Adipose tissue (tissue), 3 donors: Measurements from ENCODE around the gene LRRC10. TPM values are rescaled to one million over a fixed set of nuclear protein-coding genes. Genes with fewer than 3 reads are reported as not detected.

Experiments
- H3K27ac ChIP-seq: one replicate; pipeline ENCODE4 v1.5.1; 2013; ENCODE audit warnings: low read depth, low read length
- WGBS, 3 donors: extraction: QIAGEN DNeasy Blood & Tissue Kit; methylation state at CpG; one replicate each; pipeline ENCODE4 v1.1.7; 2013; 5-methylcytosine and 5-hydroxymethylcytosine counted together
- polyA plus RNA-seq, 3 donors: library from polyadenylated mRNA; stranded (reverse); fragments of 200-250 nt; gene quantifications; one replicate each; pipeline ENCODE4 v1.2.3, GENCODE V29; 2013
- donor health status: healthy with polysubstance abuse.
- donor health status: Bipolar disorder and iron deficiency.
- donor health status: healthy.

LRRC10 gene
- polyA plus RNA-seq, 3 donors: not detected

- H3K27ac ChIP-seq: no peak overlapping the region
Observed at GRCh38 chr12:69583203-69583602, 27.5 kb downstream of the LRRC10 start.

- no peak overlapping the region for H3K27ac ChIP-seq
- WGBS, 3 donors: 97 to 100% (median 100%) methylated on average over 1 of the region's 1 CpG
Observed at GRCh38 chr12:69580074-69580473, 30.6 kb downstream of the LRRC10 start.

DNA sequence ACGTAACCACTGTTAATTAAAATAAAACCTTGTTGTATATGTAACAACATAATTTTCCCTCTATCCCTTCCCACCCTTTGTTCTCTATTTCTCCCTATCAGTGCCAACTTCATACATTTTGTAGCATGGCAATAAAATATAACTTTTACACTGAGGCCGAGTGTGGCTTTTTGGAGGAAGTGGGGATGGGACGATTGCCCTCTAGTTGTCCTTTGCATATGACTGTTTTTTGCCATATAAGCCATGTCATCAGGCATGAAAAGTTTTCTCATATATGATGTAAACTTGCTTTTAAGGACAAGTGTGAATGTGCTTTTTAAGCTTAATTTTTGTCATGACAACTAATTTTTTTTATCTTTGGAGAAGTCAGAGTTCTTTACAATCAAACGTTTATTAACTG is 31.7 kb downstream of the LRRC10 start:
- 75 to 88% (median 81%) methylated on average over 4 of the region's 4 CpGs for WGBS, 3 donors
- no peak overlapping the region for H3K27ac ChIP-seq

GRCh38 chr12:69578283-69578682 is 32.4 kb downstream of the LRRC10 start:
- 72 to 83% (median 77%) methylated on average over 2 of the region's 2 CpGs for WGBS, 3 donors
- no peak overlapping the region for H3K27ac ChIP-seq

- H3K27ac ChIP-seq: no peak overlapping the region
- WGBS, 3 donors: 93 to 96% (median 95%) methylated on average over 3 of the region's 3 CpGs
Observed at GRCh38 chr12:69575346-69575745, 35.4 kb downstream of the LRRC10 start.

DNA sequence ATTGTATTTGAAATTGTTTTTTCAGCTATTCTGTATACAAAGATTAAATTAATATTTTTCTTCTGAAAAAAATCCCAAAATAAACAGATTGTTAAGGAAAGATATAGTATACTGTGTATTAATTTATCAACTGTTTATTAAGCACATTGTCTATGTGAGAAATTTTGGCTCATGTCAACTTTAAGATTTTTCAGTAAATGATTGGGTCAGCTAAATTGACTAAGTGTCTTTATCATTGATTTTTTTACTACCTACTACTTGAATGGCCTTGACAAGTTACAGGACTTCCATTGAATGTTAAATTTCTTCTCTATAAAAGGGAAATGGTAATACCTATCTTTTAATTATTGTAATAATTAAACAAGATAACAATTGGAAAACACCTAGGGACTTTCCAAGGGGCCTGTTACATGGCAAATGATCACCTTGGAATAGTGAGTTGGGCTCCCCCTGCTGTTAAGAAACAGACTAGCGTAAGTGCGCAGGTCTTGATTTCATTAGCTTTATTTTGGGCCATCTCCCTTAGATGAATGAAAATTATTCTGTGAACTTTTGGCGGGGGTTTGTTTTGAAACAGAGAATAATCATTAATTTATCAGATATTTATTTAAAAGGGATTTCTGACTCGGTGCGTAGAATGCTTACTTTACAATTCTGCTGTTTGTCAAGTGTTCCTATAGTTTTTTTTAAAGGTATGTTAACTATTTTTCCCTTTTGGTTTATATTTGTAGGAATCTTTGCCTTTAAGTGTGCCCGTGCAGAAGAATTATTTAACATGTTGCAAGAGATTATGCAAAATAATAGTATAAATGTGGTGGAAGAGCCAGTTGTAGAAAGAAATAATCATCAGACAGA is 39.9 kb downstream of the LRRC10 start:
- no peak overlapping the region for H3K27ac ChIP-seq
- WGBS, 3 donors: 42 to 53% (median 48%) methylated on average over 6 of the region's 6 CpGs

DNA sequence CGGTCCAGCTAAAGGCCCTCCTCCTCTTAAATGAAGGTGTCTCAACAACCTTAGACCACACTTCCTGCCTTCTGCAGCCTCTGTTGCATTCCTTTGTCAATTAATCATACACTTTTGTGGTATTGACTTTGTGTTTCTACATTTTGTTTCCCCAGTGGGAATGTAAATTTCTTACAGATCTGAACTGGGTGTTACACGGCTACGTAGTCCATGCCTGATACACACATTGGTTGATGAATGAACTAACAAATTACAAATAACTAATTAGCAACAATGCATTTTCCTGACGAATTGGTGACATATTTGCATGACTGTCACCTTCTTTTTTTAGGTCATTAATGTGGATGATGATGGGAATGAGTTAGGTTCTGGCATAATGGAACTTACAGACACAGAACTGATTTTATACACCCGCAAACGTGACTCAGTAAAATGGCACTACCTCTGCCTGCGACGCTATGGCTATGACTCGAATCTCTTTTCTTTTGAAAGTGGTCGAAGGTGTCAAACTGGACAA is 40.6 kb downstream of the LRRC10 start:
- no peak overlapping the region for H3K27ac ChIP-seq
- 89 to 93% (median 91%) methylated on average over 10 of the region's 10 CpGs for WGBS, 3 donors

GRCh38 chr12:69569236-69569635 is 41.5 kb downstream of the LRRC10 start:
- no peak overlapping the region for H3K27ac ChIP-seq
- WGBS, 3 donors: 63 to 83% (median 67%) methylated on average over 4 of the region's 4 CpGs

- H3K27ac ChIP-seq: no peak overlapping the region
- 79 to 100% (median 88%) methylated on average over 3 of the region's 3 CpGs for WGBS, 3 donors
Observed at GRCh38 chr12:69566603-69567002, 44.1 kb downstream of the LRRC10 start.

GRCh38 chr12:69563166-69563762 is 47.4 kb downstream of the LRRC10 start:
- no peak overlapping the region for H3K27ac ChIP-seq
- 95 to 100% (median 97%) methylated on average over 2 of the region's 2 CpGs for WGBS, 3 donors

Other genes with a start within 250 kb of the LRRC10 start
- gene FRS2, start 140.5 kb downstream of the LRRC10 start, polyA plus RNA-seq: 10 to 100 TPM in 2 of 3 donors, 1 to 10 TPM in 1; 4.7 to 15.2 (median 12.2) TPM
- gene CCT2, start 25.4 kb downstream of the LRRC10 start, polyA plus RNA-seq: 100 to 1,000 TPM in 1 of 3 donors, 10 to 100 TPM in 2; 57.0 to 113 (median 99.0) TPM
- under 1 TPM in 2 of 3 donors, not detected in 1; 0.04 to 0.24 TPM for gene BEST3, start 88.4 kb upstream of the LRRC10 start, polyA plus RNA-seq
- gene RAB3IP, start 128.0 kb upstream of the LRRC10 start, polyA plus RNA-seq: 10 to 100 TPM in 1 of 3 donors, 1 to 10 TPM in 2; 1.9 to 13.6 (median 4.4) TPM
- gene MYRFL, start 214.3 kb upstream of the LRRC10 start, polyA plus RNA-seq: under 1 TPM in 1 of 3 donors, not detected in 2; 0.08 TPM